Coronary artery (tissue), 2 donors: ENCODE results near the gene TRIM14.

ENCODE experiments used
- DNase-seq: peaks from one replicate; pipeline ENCODE4 v3.0.0-alpha.2; 2017; ENCODE audit warnings: low spot score
- H3K27ac ChIP-seq, 2 donors: fragments of 200-600 bp; sonication (generic); one replicate each; pipeline ENCODE4 v1.5.1; 2016 to 2019
- H3K4me3 ChIP-seq: fragments of 200-600 bp; sonication (generic); 2 replicates; pipeline ENCODE4 v1.5.1; 2016; ENCODE audit warnings: mild to moderate bottlenecking, moderate library complexity
- CTCF ChIP-seq: fragments of 200-600 bp; sonication (generic); IDR thresholded peaks from one replicate; pipeline ENCODE4 v1.5.1; 2019; ENCODE audit warnings: antibody characterized with exemption

Gene TRIM14

GRCh38 chr9:98099346-98099745, 19.7 kb downstream of the TRIM14 start:
- no peak for DNase-seq
- TF ChIP-seq CTCF: no peak
- H3K27ac ChIP-seq: no peak overlapping the region
- no peak overlapping the region for H3K4me3 ChIP-seq

GRCh38 chr9:98097836-98098235, 21.2 kb downstream of the TRIM14 start:
- Histone ChIP-seq H3K4me3 (no peak overlapping the region), H3K27ac (no peak overlapping the region)
- no peak for DNase-seq
- TF ChIP-seq CTCF: no peak

- no peak overlapping the region for H3K27ac ChIP-seq
- DNase-seq: no peak
- H3K4me3 ChIP-seq: no peak overlapping the region
- no peak for TF ChIP-seq CTCF
These were observed 22.9 kb downstream of the TRIM14 start for GRCh38 chr9:98096091-98096490.

GRCh38 chr9:98095401-98095800, 23.6 kb downstream of the TRIM14 start:
- no peak overlapping the region for H3K4me3 ChIP-seq
- no peak for TF ChIP-seq CTCF
- DNase-seq: no peak
- no peak overlapping the region for H3K27ac ChIP-seq

- no peak for DNase-seq
These were observed 24.2 kb downstream of the TRIM14 start for GRCh38 chr9:98094851-98095250.

GRCh38 chr9:98094316-98094715, 24.7 kb downstream of the TRIM14 start:
- DNase-seq: no peak
- Histone ChIP-seq H3K27ac (no peak overlapping the region), H3K4me3 (no peak overlapping the region)
- TF ChIP-seq CTCF: no peak

More at GRCh38 chr9:98094851-98095250, 24.2 kb downstream of the TRIM14 start:
- no peak overlapping the region for H3K27ac ChIP-seq
- H3K4me3 ChIP-seq: no peak overlapping the region
- no peak for TF ChIP-seq CTCF

- no peak overlapping the region for H3K4me3 ChIP-seq
- DNase-seq: no peak
- no peak for TF ChIP-seq CTCF
- no peak overlapping the region for H3K27ac ChIP-seq
These were observed 26.4 kb downstream of the TRIM14 start for GRCh38 chr9:98092613-98092931.
